Tibial artery (tissue), 4 donors: ENCODE data around the gene ABCG2.

Source experiments
- DNase-seq, 2 donors: peaks; one replicate each; pipeline ENCODE4 v3.0.0-alpha.2; 2019
- H3K27ac ChIP-seq, 2 donors: fragments of 200-600 bp; sonication (generic) in 1 of 2; 1 replicate in 1 of 2; 2 replicates in 1 of 2; pipeline ENCODE4 v1.5.1; 2018 to 2019; ENCODE audit warnings: mild to moderate bottlenecking in 1 of 2
- H3K27me3 ChIP-seq, 2 donors: fragments of 200-600 bp; sonication (generic) in 1 of 2; one replicate each; pipeline versions ENCODE4 v1.5.1 to v1.6.0; 2016 to 2019
- H3K36me3 ChIP-seq, 3 donors: fragments of 200-600 bp; sonication (generic) in 2 of 3; one replicate each; pipeline ENCODE4 v1.5.1; 2016 to 2019; ENCODE audit warnings: mild to moderate bottlenecking in 2 of 3
- H3K4me1 ChIP-seq, 4 donors: fragments of 200-600 bp; sonication (generic) in 2 of 4; 1 replicate in 3 of 4; 2 replicates in 1 of 4; pipeline ENCODE4 v1.5.1; 2016 to 2019
- H3K4me3 ChIP-seq, 2 donors: fragments of 200-600 bp; sonication (generic) in 1 of 2; 1 replicate in 1 of 2; 2 replicates in 1 of 2; pipeline ENCODE4 v1.5.1; 2018 to 2019; ENCODE audit warnings: mild to moderate bottlenecking in 2 of 2
- H3K9me3 ChIP-seq, 3 donors: fragments of 200-600 bp; sonication (generic) in 1 of 3; one replicate each; pipeline ENCODE4 v1.5.1; 2016 to 2019
- intact Hi-C: fragments of 100-400 bp; cut with DNase I; formaldehyde crosslinking; loops from one replicate; pipeline ENCODE4 v1.15.0; 2023; ENCODE audit warnings: low total_unique reads
- TF ChIP-seq, protein P1 (sequence below), 2 experiments: fragments of 200-600 bp in 1 of 2; fragments of 450-650 bp in 1 of 2; IDR thresholded peaks; one replicate each; pipeline ENCODE4 v1.5.1; 2017 to 2019; ENCODE audit warnings: antibody characterized with exemption in 2 of 2, mild to moderate bottlenecking in 1 of 2, moderate library complexity in 1 of 2

The ABCG2 gene

GRCh38 chr4:88078579-88078978, 79.9 kb downstream of the ABCG2 start:
- H3K36me3 ChIP-seq, result peaks cover 36 to 50% (median 47%) of the 10 kb centered on the region in 3 donors
- no peak for DNase-seq
- peak overlapping the region in 1 of 2 donors; percentile 29 for H3K27ac ChIP-seq
- no peaks in the 10 kb centered on the region for H3K9me3 ChIP-seq
- H3K4me1 ChIP-seq, result no peaks in the 10 kb centered on the region
- TF ChIP-seq, protein P1, sequence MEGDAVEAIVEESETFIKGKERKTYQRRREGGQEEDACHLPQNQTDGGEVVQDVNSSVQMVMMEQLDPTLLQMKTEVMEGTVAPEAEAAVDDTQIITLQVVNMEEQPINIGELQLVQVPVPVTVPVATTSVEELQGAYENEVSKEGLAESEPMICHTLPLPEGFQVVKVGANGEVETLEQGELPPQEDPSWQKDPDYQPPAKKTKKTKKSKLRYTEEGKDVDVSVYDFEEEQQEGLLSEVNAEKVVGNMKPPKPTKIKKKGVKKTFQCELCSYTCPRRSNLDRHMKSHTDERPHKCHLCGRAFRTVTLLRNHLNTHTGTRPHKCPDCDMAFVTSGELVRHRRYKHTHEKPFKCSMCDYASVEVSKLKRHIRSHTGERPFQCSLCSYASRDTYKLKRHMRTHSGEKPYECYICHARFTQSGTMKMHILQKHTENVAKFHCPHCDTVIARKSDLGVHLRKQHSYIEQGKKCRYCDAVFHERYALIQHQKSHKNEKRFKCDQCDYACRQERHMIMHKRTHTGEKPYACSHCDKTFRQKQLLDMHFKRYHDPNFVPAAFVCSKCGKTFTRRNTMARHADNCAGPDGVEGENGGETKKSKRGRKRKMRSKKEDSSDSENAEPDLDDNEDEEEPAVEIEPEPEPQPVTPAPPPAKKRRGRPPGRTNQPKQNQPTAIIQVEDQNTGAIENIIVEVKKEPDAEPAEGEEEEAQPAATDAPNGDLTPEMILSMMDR (IDR thresholded peaks at IDR 0.05), result no peak
- no peaks in the 10 kb centered on the region for H3K27me3 ChIP-seq
- H3K4me3 ChIP-seq, result no peak overlapping the region
- intact Hi-C loops, result no loop called here

DNA sequence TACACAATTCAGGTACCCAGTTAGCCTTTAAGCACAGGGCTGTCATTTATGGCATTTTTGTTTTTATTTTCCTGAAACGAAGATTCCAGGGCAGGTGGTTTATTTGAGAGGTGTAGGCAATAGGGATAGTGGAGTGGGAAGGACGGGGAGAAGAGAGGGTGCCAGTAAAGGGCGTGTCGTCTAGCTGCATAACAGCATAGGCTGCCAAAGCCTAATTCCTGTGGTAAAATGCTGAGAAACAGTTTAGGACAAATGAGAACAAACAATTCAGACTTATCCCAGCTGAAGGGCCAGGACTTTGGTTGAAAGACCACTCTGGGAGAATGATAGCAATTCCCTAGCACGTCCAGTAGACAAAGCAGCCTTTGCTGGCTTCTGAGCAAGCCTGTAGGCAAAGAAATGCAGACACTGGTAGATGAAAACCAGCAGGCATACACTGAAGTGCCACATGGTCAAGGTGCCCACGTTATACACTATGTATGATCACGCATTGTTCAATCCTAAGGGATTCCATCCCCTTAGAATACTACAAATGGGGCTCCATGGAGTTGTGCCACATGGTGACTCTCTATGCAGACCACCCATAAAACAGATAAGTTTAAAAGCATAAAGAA, 80.4 kb downstream of the ABCG2 start:
- DNase-seq, result no peak
- TF ChIP-seq, protein P1 (IDR thresholded peaks at IDR 0.05), result no peak

DNA sequence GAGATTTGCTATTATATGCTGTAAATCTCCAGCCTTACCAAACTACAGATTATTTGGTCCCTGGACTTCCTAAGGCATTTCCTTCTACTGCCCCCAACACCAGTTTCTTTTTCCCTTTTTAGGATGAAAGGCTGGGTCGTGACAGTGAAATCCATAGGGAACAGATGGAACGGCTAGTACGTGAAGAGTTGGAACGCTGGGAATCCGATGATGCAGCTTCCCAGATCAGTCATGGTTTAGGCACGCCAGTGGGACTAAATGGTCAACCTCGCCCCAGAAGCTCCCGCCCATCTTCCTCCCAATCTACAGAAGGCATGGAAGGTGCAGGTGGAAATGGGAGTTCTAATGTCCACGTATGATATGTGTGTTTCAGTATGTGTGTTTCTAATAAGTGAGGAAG, 83.1 kb downstream of the ABCG2 start:
- Histone ChIP-seq H3K4me1 (no peaks in the 10 kb centered on the region), H3K9me3 (no peaks in the 10 kb centered on the region), H3K27ac (no peak overlapping the region), H3K4me3 (no peak overlapping the region), H3K36me3 (peaks cover 68 to 81% (median 78%) of the 10 kb centered on the region in 3 donors), H3K27me3 (no peaks in the 10 kb centered on the region)
- intact Hi-C loops, result no loop called here
- no peak for DNase-seq
- TF ChIP-seq, protein P1 (IDR thresholded peaks at IDR 0.05), result no peak

More for the DNA sequence above, 80.4 kb downstream of the ABCG2 start:
- no peaks in the 10 kb centered on the region for H3K4me1 ChIP-seq
- peaks cover 41 to 56% (median 52%) of the 10 kb centered on the region in 3 donors for H3K36me3 ChIP-seq
- intact Hi-C loops, result no loop called here
- H3K9me3 ChIP-seq, result no peaks in the 10 kb centered on the region
- H3K4me3 ChIP-seq, result no peak overlapping the region
- peak overlapping the region in 1 of 2 donors; percentile 29 for H3K27ac ChIP-seq
- H3K27me3 ChIP-seq, result no peaks in the 10 kb centered on the region

- H3K27me3 ChIP-seq, result no peaks in the 10 kb centered on the region
- no peak overlapping the region for H3K27ac ChIP-seq
- H3K9me3 ChIP-seq, result no peaks in the 10 kb centered on the region
- intact Hi-C loops, result no loop called here
- peaks cover 95 to 97% (median 96%) of the 10 kb centered on the region in 3 donors for H3K36me3 ChIP-seq
- no peak overlapping the region for H3K4me3 ChIP-seq
- DNase-seq, result no peak
- H3K4me1 ChIP-seq, result no peaks in the 10 kb centered on the region
- TF ChIP-seq, protein P1 (IDR thresholded peaks at IDR 0.05), result no peak
These were observed 88.4 kb downstream of the ABCG2 start for GRCh38 chr4:88070031-88070430.

DNA sequence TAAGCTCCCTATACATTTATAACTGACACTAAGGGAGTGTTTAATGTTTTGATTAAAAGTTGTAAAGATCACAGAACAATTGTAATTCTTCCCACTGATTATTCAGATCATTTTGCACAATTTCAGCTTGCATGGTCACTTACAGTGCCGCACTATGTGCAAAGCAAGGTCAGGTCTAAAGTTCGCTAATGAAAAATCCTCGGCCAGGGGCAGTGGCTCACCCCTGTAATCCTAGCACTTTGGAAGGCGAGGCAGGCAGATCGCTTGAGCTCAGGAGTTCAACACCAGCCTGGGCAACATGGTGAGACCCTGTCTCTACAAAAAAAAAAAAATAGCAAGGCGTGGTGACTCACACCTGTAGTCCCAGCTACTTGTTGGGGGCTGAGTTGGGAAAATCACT, 94.0 kb downstream of the ABCG2 start:
- TF ChIP-seq, protein P1 (IDR thresholded peaks at IDR 0.05), result no peak
- Histone ChIP-seq H3K27ac (no peak overlapping the region), H3K36me3 (peaks cover 75 to 77% (median 75%) of the 10 kb centered on the region in 3 donors), H3K27me3 (no peaks in the 10 kb centered on the region), H3K4me3 (no peak overlapping the region), H3K4me1 (no peaks in the 10 kb centered on the region), H3K9me3 (no peaks in the 10 kb centered on the region)
- no peak for DNase-seq
- intact Hi-C loops, result no loop called here
